SIG-M5 treated with dmso at 0.1 percent for 504 hours (cell line): Measurements from ENCODE around the gene UCK2.

ENCODE experiments used
- DNase-seq: peaks from one replicate; lab custom pipeline; 2025; ENCODE audit not compliant: unreplicated experiment; lab: John Stamatoyannopoulos, UW

UCK2 gene

DNA sequence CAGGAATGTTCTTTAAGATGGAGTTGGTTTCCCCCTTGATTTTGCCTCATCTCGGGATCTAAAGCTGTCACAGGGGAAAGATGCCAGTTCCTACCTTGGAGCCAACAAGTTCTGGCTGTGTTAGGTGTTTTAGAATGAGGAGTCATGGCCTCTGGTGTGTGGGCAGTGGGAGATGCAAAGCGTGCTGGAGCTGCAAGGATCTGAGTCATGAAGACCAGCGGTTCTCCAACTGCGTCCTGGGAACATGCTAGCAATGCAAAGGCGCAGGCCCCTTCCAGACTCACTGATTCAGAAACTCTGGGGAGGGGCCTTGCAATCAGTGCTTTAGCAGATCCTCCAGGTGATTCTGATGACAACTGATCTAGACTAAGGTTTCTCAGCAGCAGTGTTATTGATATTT is 109.1 kb downstream of the UCK2 start:
- DNase-seq: no peak

DNA sequence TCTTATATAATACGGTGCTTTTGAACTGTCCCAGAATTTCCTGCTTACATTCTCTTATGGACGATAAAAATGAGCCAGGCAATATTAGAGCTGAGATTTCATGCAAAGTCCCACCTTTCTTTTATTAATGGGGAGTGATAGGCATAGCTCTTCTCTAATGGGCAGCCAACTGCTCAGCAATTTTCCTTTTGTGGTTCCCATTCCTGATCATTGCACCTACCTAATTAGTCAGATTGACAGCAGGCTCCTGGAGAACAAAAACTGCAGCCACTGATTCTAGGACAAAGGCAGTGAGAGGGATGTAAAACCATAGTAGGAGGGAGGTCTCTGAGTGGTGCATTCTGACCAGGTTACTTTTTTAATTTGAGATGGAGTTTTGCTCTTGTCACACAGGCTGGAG is 110.4 kb downstream of the UCK2 start:
- no peak for DNase-seq

DNA sequence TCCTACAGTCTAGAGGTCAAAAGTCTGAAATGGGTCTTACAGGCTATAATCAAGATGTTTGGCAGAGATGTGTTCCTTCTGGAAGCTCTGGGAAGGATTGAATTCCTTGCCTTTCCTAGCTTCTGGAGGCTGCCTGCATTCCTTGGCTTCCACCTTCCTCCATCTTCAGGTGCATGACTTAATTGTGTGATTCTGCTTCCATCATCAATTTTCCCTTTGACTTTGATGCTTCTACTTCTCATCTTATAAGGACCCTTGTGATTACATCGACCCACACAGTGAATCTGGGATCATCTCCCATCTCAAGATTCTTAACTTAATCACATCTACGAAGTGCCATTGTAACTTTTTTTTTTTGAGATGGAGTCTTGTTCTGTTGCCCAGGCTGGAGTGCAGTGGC is 111.4 kb downstream of the UCK2 start:
- DNase-seq: no peak

DNA sequence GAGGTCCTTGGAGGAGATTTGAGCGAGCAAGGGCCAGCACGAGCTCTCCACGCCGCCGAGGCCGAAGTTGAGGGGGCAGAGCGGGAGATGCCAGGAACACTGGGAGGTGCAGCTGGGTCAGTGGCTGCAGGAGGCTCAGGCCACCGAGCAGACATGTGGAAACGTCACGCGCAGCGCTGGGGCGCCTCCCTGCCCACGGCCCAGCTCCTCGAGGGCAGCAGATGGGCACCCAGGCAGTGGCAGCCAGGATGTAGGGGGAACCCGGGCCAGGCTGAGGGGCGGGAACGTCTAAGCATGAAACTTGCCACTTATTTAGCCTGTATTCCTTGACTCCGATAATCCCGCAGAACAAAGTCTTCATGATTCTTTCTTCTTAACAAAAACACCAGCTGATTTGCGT is 114.1 kb downstream of the UCK2 start:
- no peak for DNase-seq

DNA sequence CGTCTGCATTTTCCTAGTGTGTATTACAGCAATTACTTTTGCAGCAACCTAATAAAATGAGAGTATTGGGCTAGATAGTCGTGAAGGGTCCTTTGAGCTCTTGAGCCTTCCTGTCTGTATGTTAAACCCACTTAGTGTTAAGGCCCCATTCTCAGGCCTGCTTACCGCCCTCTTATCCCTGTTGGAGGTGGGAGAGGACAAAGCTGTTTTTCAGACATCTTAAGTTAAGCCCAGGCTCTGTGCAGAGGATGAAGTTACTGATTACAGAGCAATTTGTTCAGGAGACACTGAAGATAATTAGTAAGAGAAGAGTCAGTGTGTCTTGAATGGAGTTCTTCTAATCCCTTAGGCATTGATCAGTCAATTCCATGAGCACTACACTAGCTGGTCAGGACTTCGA is 114.6 kb downstream of the UCK2 start:
- no peak for DNase-seq

DNA sequence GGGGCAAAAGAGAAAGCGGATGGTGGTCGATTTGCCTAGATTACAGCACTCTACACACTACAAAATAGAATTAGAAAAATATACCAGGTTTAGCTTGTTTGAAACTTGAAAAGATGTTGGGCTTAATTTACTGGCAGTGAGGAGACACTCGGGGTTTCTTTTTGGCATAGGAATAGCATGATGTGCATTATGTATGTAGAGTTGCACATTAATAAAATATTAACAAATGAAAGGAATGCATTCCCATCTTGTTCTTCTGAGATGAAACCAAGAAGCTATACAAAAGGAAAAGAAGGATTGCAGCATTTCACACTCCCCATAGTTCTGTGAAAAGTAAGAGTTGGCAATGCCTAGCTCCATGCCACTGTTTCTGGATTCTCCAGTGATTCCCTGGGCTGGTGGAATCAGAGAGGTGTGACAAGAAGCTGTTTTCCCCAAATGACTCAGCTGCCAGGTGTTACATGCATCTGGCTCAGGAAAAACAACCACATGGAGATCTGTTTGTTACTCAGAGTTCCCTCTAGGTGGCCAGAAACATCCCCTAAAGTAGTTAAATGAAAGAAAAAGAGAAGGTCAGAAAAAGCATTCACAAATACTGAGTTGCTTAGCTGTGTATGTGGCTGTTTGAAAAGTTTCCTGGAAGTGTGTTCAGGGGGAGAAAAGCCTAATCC is 115.6 kb downstream of the UCK2 start:
- DNase-seq: no peak

DNA sequence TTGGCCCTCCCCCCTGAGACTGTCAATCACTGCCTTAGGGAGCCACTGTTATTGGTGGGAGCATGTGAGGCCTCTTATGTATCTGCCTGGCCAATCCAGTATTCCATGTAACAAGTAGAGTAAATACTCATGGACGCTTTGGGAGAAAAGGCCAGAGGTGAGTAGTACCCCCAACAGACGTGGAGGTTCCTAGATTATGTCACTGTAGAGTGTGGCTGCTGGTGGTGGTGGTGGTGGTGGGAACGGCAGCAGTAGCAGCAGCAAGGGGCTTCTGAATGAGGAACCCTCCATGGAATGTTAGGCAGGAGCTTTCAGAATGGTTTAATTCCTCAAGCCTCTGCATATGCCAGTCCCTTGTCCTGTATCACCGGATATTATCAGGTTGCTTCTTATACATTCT is 118.5 kb downstream of the UCK2 start:
- DNase-seq: no peak

DNA sequence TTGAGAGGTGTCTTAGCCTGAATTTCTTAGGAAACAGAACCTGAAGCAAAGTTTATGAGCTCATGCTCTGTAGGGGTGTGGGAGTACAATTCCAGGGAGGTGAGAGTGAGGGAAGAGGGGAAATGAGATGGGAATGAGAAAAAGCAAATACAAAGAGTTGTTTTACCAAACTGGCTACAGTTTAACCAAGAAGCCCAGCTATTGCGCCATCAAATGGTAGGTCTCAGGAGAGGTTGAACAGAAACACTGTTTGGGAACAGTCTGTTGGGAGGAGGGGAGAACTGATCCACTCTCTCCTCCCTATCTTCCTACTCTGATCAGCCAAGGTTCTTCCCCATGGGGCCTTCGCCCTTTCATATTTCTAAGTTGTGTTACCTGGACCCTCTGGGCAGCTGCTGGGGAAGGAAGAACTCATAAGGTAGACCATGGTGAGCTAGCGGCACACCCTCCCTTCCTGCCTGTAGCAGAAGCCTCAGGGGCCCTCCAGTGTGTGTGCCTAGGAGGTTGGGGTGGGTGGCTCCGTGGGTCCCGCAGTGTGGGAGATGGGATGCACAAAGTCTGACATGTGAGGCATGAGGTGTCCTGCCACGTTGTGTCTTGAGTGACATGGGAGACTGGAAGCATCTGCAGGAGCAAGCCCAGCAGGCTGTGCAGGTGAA is 120.5 kb downstream of the UCK2 start:
- DNase-seq: no peak

DNA sequence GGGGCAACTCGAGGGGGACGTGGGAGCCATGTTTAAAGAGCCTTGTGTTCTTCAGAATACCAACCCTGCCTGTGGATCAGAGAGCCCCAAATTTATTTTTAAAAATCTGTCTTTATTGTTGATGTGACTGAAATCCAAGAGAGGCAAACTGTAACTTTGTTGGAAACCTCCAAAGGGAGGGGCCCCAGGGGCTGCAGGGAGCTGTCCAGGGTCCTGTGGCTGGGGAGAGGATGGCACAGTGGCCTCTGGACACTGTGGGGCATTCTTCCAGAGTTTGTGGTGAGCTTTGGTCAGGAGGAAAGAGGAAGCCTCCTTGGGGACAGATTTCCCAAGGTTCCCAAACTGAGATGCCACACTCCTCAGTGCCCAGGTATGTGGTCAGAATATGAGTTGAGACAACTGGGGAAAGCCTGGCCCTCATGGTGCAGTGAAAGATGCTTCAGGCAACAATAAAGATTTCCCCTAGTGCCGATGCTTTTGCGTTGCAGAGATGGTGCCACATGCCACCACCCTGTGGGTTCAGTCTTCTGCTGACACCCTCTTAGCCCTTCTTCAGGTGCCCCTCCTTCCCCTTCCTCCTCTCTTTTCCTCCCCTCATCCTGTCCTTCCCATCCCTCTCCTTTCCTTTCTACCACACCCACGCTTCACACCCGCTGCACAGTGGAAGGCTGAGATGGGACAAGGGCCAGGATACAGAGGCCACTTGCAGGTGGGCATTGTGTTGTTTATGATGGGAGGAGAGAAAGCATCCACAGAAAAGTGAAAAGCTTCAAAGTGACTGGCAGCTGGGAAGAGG is 122.1 kb downstream of the UCK2 start:
- DNase-seq: no peak

DNA sequence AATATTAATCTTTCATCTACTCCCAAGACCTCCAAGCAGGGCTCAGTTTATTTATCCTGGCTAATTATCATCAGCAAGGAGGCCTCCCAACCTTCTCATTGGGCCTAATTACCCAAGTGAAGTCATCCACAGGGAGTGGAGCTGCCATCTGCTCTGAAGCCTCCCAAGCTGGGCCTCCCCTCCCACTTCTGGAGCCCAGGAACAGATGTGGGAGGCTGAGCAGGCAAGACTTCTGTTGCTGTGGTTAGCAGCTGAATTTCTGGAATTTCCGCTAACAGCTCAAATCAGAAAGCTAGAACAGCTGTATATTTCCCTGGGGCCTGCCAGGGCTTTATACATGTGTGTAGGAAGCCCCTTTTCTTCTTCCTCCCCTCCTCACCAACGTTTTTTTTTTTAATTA is 127.5 kb downstream of the UCK2 start:
- DNase-seq: no peak

DNA sequence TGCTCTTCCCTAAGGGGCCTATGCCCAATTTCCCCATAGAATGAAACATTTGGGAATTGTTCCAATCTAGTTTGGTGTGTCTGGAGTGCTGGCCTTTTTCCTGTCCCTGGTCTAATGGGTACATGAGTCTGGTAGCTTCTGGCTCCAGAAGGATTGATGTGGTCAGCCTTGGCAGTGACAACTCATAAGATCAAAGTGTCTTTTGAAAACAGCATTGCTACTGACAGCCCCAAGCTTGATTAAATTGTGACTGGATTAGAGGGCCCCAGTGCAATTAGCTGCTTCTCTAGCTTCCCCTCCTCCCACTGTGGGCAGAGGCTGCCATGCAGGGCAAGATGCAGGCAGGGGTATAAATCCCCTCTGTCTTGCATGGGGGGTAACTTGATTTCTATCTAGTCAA is 130.9 kb downstream of the UCK2 start:
- DNase-seq: no peak

DNA sequence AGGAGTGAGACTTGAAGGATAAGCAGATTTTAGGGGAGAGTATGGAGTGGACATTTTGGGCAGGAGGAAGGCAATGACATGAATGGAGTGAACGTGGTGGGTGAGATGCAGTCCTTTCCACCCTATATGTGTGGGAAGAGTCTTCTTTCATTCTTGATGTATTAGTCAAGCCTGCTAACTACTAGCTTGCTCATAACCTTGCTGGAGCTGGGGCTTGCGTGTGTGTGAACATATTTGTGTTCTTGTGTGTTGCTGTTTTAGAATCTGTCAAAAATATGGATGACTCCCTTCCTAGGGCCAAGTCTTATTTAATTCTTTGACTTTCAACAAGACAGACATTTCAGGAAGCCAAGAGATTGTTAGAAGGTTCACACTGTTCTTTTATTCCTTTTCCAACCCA is 132.7 kb downstream of the UCK2 start:
- DNase-seq: no peak

DNA sequence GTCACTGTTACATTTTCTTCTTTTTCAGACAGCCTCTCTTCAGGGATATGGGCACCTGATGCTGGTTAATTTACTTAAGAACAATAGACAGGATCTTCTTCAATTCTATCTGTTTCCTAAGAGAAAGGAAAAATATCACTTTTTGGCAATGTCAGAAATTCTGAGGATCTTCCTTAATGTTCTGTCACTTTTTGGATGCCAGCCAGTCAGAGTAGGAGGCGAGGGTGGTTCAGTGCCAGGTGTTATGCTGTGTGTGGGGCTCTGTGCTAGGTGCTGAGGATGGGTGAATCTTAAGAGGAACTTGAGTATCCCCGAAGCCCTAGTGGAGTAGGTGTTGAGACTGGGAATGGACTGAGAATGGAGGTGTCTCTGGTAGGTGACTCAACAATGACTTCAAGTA is 133.5 kb downstream of the UCK2 start:
- no peak for DNase-seq
